OCI-LY3 (cell line): ENCODE measurements around the gene MAN1B1.
A peak's percentile ranks its signal among the peaks of the same experiment; 100 is the strongest.

Source experiments
- EZH2phosphoT487 ChIP-seq: fragments of 200-600 bp; shearing (Covaris generic); IDR thresholded peaks from 2 replicates; pipeline ENCODE4 v1.6.1; 2018; ENCODE audit warnings: antibody characterized with exemption, mixed run types, low read depth
- TF ChIP-seq, protein P1 (sequence below): fragments of 200-600, 300-600 bp; sonication (generic); IDR thresholded peaks from 2 replicates; pipeline ENCODE4 v1.5.1; 2014; ENCODE audit warnings: antibody characterized with exemption, low read length, low read depth

- TF ChIP-seq, protein P1, sequence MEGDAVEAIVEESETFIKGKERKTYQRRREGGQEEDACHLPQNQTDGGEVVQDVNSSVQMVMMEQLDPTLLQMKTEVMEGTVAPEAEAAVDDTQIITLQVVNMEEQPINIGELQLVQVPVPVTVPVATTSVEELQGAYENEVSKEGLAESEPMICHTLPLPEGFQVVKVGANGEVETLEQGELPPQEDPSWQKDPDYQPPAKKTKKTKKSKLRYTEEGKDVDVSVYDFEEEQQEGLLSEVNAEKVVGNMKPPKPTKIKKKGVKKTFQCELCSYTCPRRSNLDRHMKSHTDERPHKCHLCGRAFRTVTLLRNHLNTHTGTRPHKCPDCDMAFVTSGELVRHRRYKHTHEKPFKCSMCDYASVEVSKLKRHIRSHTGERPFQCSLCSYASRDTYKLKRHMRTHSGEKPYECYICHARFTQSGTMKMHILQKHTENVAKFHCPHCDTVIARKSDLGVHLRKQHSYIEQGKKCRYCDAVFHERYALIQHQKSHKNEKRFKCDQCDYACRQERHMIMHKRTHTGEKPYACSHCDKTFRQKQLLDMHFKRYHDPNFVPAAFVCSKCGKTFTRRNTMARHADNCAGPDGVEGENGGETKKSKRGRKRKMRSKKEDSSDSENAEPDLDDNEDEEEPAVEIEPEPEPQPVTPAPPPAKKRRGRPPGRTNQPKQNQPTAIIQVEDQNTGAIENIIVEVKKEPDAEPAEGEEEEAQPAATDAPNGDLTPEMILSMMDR = peak; percentile 50
- TF ChIP-seq EZH2phosphoT487 = no peak
Observed at GRCh38 chr9:137049544-137050449, 37.0 kb upstream of the MAN1B1 start.
